Loucy (cell line): Measurements from ENCODE around the gene COPS6.

Experiments used
- EZH2phosphoT487 ChIP-seq: fragments of 200-600 bp; IDR thresholded peaks from 2 replicates; pipeline ENCODE4 v1.6.1; 2018; ENCODE audit warnings: antibody characterized with exemption, mild to moderate bottlenecking, moderate library complexity, borderline replicate concordance
- TF ChIP-seq, protein P1 (sequence below): fragments of 200-600 bp; sonication (generic); conservative IDR thresholded peaks from 2 replicates; pipeline ENCODE4 v1.5.1; 2014; ENCODE audit warnings: mild to moderate bottlenecking, antibody characterized with exemption, low read length

DNA sequence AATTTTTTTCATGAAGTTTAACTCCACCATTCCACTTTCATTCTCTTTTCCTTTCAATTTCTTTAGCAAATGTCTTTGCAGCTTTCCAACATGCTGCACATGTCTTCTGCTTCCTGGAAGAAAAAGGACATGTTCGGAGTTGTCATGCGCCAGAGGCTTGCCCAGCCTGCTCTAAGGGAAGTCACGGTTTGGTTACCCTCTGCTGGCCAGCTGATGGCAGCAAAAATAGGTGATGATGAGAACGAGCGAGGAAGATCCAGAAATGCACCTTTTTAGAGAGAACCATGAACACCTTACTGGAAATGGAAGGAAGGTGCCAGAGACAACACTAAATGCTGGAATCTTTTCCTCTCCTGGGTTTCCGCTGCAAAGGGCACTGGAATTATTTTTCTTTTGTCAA lies 44.1 kb upstream of the COPS6 start:
- TF ChIP-seq, protein P1, sequence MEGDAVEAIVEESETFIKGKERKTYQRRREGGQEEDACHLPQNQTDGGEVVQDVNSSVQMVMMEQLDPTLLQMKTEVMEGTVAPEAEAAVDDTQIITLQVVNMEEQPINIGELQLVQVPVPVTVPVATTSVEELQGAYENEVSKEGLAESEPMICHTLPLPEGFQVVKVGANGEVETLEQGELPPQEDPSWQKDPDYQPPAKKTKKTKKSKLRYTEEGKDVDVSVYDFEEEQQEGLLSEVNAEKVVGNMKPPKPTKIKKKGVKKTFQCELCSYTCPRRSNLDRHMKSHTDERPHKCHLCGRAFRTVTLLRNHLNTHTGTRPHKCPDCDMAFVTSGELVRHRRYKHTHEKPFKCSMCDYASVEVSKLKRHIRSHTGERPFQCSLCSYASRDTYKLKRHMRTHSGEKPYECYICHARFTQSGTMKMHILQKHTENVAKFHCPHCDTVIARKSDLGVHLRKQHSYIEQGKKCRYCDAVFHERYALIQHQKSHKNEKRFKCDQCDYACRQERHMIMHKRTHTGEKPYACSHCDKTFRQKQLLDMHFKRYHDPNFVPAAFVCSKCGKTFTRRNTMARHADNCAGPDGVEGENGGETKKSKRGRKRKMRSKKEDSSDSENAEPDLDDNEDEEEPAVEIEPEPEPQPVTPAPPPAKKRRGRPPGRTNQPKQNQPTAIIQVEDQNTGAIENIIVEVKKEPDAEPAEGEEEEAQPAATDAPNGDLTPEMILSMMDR: no peak
- TF ChIP-seq EZH2phosphoT487: no peak
